Embryonic facial prominence (tissue), 1 donor: ENCODE data around the gene STARD10.

ENCODE experiments used
- DNase-seq: peaks from one replicate; pipeline ENCODE4 v3.0.0-alpha.2; 2016; ENCODE audit errors: extremely low spot score

STARD10 gene

GRCh38 chr11:72780296-72781062, 13.4 kb downstream of the STARD10 start:
- no peak for DNase-seq

GRCh38 chr11:72779495-72780128, 14.2 kb downstream of the STARD10 start:
- DNase-seq = no peak

- DNase-seq = no peak
Observed at GRCh38 chr11:72778535-72779494, 15.0 kb downstream of the STARD10 start.

GRCh38 chr11:72777755-72778278, 16.0 kb downstream of the STARD10 start:
- no peak for DNase-seq

- DNase-seq = no peak
Observed at GRCh38 chr11:72776844-72777754, 16.7 kb downstream of the STARD10 start.

- DNase-seq = no peak
Observed at GRCh38 chr11:72776117-72776843, 17.6 kb downstream of the STARD10 start.

- no peak for DNase-seq
Observed at GRCh38 chr11:72775288-72776110, 18.3 kb downstream of the STARD10 start.

GRCh38 chr11:72774499-72774898, 19.3 kb downstream of the STARD10 start:
- no peak for DNase-seq

GRCh38 chr11:72773696-72774095, 20.2 kb downstream of the STARD10 start:
- DNase-seq = no peak

GRCh38 chr11:72773291-72773690, 20.6 kb downstream of the STARD10 start:
- DNase-seq = no peak

GRCh38 chr11:72772059-72772458, 21.8 kb downstream of the STARD10 start:
- no peak for DNase-seq

GRCh38 chr11:72771507-72771906, 22.3 kb downstream of the STARD10 start:
- DNase-seq = no peak

GRCh38 chr11:72770799-72771198, 23.0 kb downstream of the STARD10 start:
- no peak for DNase-seq

GRCh38 chr11:72769680-72770079, 24.2 kb downstream of the STARD10 start:
- no peak for DNase-seq

- DNase-seq = no peak
Observed at GRCh38 chr11:72768581-72768980, 25.3 kb downstream of the STARD10 start.

GRCh38 chr11:72767203-72768062, 26.4 kb downstream of the STARD10 start:
- no peak for DNase-seq

GRCh38 chr11:72766152-72766902, 27.5 kb downstream of the STARD10 start:
- DNase-seq = no peak

GRCh38 chr11:72764503-72764902, 29.3 kb downstream of the STARD10 start:
- no peak for DNase-seq
